OCI-LY1 (cell line): ENCODE measurements around the gene MAGI1.

Experiments
- H2AFZ ChIP-seq: fragments of 200-600 bp; sonication (generic), shearing (Covaris generic); 2 replicates; pipeline ENCODE4 v1.6.0; 2014; ENCODE audit warnings: antibody characterized with exemption, mild to moderate bottlenecking, low read length
- H3F3A ChIP-seq: fragments of 200-600 bp; sonication (generic), shearing (Covaris generic); 2 replicates; pipeline ENCODE4 v1.6.0; 2014; ENCODE audit warnings: mild to moderate bottlenecking, antibody characterized with exemption, low read length, moderate library complexity; ENCODE audit not compliant: insufficient read depth
- H3K27ac ChIP-seq: fragments of 200-600 bp; sonication (generic); 2 replicates; pipeline ENCODE4 v1.5.1; 2014; ENCODE audit warnings: low read length, mixed run types, mild to moderate bottlenecking, low read depth; ENCODE audit not compliant: poor library complexity, severe bottlenecking
- H3K27me3 ChIP-seq: fragments of 200-600 bp; sonication (generic); 2 replicates; pipeline ENCODE4 v1.6.0; 2014; ENCODE audit warnings: antibody characterized with exemption, mild to moderate bottlenecking, low read length, moderate library complexity; ENCODE audit not compliant: insufficient read depth
- H3K36me3 ChIP-seq: fragments of 200-600 bp; sonication (generic); 2 replicates; pipeline ENCODE4 v1.6.1; 2014; ENCODE audit warnings: mild to moderate bottlenecking, antibody characterized with exemption, low read length, moderate library complexity, mixed read lengths; ENCODE audit not compliant: insufficient read depth
- H3K4me1 ChIP-seq: fragments of 200-600 bp; sonication (generic); 2 replicates; pipeline ENCODE4 v1.5.1; 2014; ENCODE audit warnings: mild to moderate bottlenecking, low read length, moderate library complexity; ENCODE audit not compliant: insufficient read depth, severe bottlenecking
- H3K4me2 ChIP-seq: fragments of 200-600 bp; sonication (generic), shearing (Covaris generic); 2 replicates; pipeline ENCODE4 v1.6.1; 2014; ENCODE audit warnings: low read length
- H3K4me3 ChIP-seq: fragments of 200-600 bp; sonication (generic); 2 replicates; pipeline ENCODE4 v1.5.1; 2014; ENCODE audit warnings: low read length, low read depth, mild to moderate bottlenecking, mixed read lengths; ENCODE audit not compliant: poor library complexity, severe bottlenecking
- H3K79me2 ChIP-seq: fragments of 200-600 bp; shearing (Covaris generic); 2 replicates; pipeline ENCODE4 v1.6.1; 2016; ENCODE audit warnings: mixed run types, low read length, mixed read lengths; ENCODE audit not compliant: insufficient read depth
- H3K9ac ChIP-seq: fragments of 200-600 bp; sonication (generic), shearing (Covaris generic); 2 replicates; pipeline ENCODE4 v1.6.1; 2014; ENCODE audit warnings: mild to moderate bottlenecking, low read length, mixed read lengths
- H3K9me2 ChIP-seq: fragments of 200-600 bp; sonication (generic), shearing (Covaris generic); 2 replicates; pipeline ENCODE4 v1.6.1; 2014; ENCODE audit warnings: low read depth, mild to moderate bottlenecking, low read length, mixed read lengths
- H3K9me3 ChIP-seq: fragments of 200-600 bp; shearing (Covaris generic); 2 replicates; pipeline ENCODE4 v1.6.1; 2014; ENCODE audit warnings: low read length, mixed read lengths
- H4K20me1 ChIP-seq: fragments of 200-600 bp; sonication (generic), shearing (Covaris generic); 2 replicates; pipeline ENCODE4 v1.6.0; 2016; ENCODE audit warnings: mild to moderate bottlenecking, low read length; ENCODE audit not compliant: insufficient read depth
- CTCF ChIP-seq: fragments of 200-600 bp; sonication (generic), shearing (Covaris generic); IDR thresholded peaks from 2 replicates; pipeline ENCODE4 v1.5.1; 2017; ENCODE audit warnings: mild to moderate bottlenecking, antibody characterized with exemption, low read length, moderate library complexity, mixed read lengths
- EZH2 ChIP-seq: fragments of 200-600 bp; sonication (generic), shearing (Covaris generic); IDR thresholded peaks from 2 replicates; pipeline ENCODE4 v1.8.0; 2017; ENCODE audit warnings: borderline replicate concordance, mixed run types, mild to moderate bottlenecking, antibody characterized with exemption, low read length, moderate library complexity, mixed read lengths

The MAGI1 gene

GRCh38 chr3:65968996-65969395 is 69.7 kb downstream of the MAGI1 start:
- Histone ChIP-seq H3K27me3 (no peaks in the 10 kb centered on the region), H4K20me1 (no peaks in the 10 kb centered on the region), H2AFZ (no peak overlapping the region), H3K9ac (no peak overlapping the region), H3F3A (no peaks in the 10 kb centered on the region), H3K79me2 (no peaks in the 10 kb centered on the region), H3K4me1 (no peaks in the 10 kb centered on the region), H3K9me2 (no peaks in the 10 kb centered on the region), H3K4me2 (no peak overlapping the region), H3K9me3 (no peaks in the 10 kb centered on the region), H3K27ac (no peak overlapping the region), H3K4me3 (no peak overlapping the region), H3K36me3 (no peaks in the 10 kb centered on the region)
- TF ChIP-seq EZH2: no peak
- TF ChIP-seq CTCF: no peak

- no peaks in the 10 kb centered on the region for H3K9me3 ChIP-seq
- no peaks in the 10 kb centered on the region for H4K20me1 ChIP-seq
- no peak overlapping the region for H2AFZ ChIP-seq
- H3K36me3 ChIP-seq: no peaks in the 10 kb centered on the region
- H3K79me2 ChIP-seq: no peaks in the 10 kb centered on the region
- TF ChIP-seq CTCF: no peak
- TF ChIP-seq EZH2: no peak
- H3K4me2 ChIP-seq: no peak overlapping the region
- no peak overlapping the region for H3K4me3 ChIP-seq
- no peaks in the 10 kb centered on the region for H3K27me3 ChIP-seq
- no peaks in the 10 kb centered on the region for H3K4me1 ChIP-seq
- H3K9me2 ChIP-seq: no peaks in the 10 kb centered on the region
- no peaks in the 10 kb centered on the region for H3F3A ChIP-seq
- no peak overlapping the region for H3K9ac ChIP-seq
- H3K27ac ChIP-seq: no peak overlapping the region
Observed at GRCh38 chr3:65967451-65967850, 71.3 kb downstream of the MAGI1 start.

- TF ChIP-seq CTCF (no peak), EZH2 (no peak)
- no peaks in the 10 kb centered on the region for H3F3A ChIP-seq
- no peak overlapping the region for H3K4me2 ChIP-seq
- H3K27ac ChIP-seq: no peak overlapping the region
- no peaks in the 10 kb centered on the region for H3K4me1 ChIP-seq
- H3K9me3 ChIP-seq: no peaks in the 10 kb centered on the region
- H3K27me3 ChIP-seq: no peaks in the 10 kb centered on the region
- H2AFZ ChIP-seq: no peak overlapping the region
- no peaks in the 10 kb centered on the region for H3K79me2 ChIP-seq
- no peaks in the 10 kb centered on the region for H3K9me2 ChIP-seq
- no peaks in the 10 kb centered on the region for H4K20me1 ChIP-seq
- no peak overlapping the region for H3K9ac ChIP-seq
- H3K4me3 ChIP-seq: no peak overlapping the region
- H3K36me3 ChIP-seq: no peaks in the 10 kb centered on the region
Observed at GRCh38 chr3:65964838-65965237, 73.9 kb downstream of the MAGI1 start.
